ENCODE data around the gene SPOCK2.

SPOCK2 gene

GRCh38 chr10:72050873-72051272, 37.5 kb downstream of the SPOCK2 start:
- no peak for DNase-seq (ENCODE audit: low read depth)
- H3K4me3 ChIP-seq (replicated peaks; ENCODE audit: low read depth, low read length), result no peak overlapping the region

GRCh38 chr10:72049969-72050781, 38.2 kb downstream of the SPOCK2 start:
- DNase-seq (ENCODE audit: low read depth), result no peak
- no peak overlapping the region for H3K4me3 ChIP-seq (replicated peaks; ENCODE audit: low read depth, low read length)
- no peak for TF ChIP-seq CTCF (IDR thresholded peaks at IDR 0.05; ENCODE audit: low read length, missing control alignments)

More at GRCh38 chr10:72050873-72051272, 37.5 kb downstream of the SPOCK2 start:
- no peak for TF ChIP-seq CTCF (IDR thresholded peaks at IDR 0.05; ENCODE audit: low read length, missing control alignments)

GRCh38 chr10:72049472-72049871, 38.9 kb downstream of the SPOCK2 start:
- TF ChIP-seq CTCF (IDR thresholded peaks at IDR 0.05; ENCODE audit: low read length, missing control alignments), result no peak
- no peak overlapping the region for H3K4me3 ChIP-seq (replicated peaks; ENCODE audit: low read depth, low read length)
- DNase-seq (ENCODE audit: low read depth), result no peak

- TF ChIP-seq CTCF (IDR thresholded peaks at IDR 0.05; ENCODE audit: low read length, missing control alignments), result peak; percentile 100
These were observed 39.8 kb downstream of the SPOCK2 start for GRCh38 chr10:72048450-72049124.

GRCh38 chr10:72045586-72045985, 42.8 kb downstream of the SPOCK2 start:
- H3K4me3 ChIP-seq (replicated peaks; ENCODE audit: low read depth, low read length), result no peak overlapping the region
- no peak for TF ChIP-seq CTCF (IDR thresholded peaks at IDR 0.05; ENCODE audit: low read length, missing control alignments)
- no peak for DNase-seq (ENCODE audit: low read depth)

More at GRCh38 chr10:72048450-72049124, 39.8 kb downstream of the SPOCK2 start:
- peak; percentile 96 for DNase-seq (ENCODE audit: low read depth)
- H3K4me3 ChIP-seq (replicated peaks; ENCODE audit: low read depth, low read length), result no peak overlapping the region

GRCh38 chr10:72044417-72045041, 43.8 kb downstream of the SPOCK2 start:
- H3K4me3 ChIP-seq (replicated peaks; ENCODE audit: low read depth, low read length), result no peak overlapping the region
- TF ChIP-seq CTCF (IDR thresholded peaks at IDR 0.05; ENCODE audit: low read length, missing control alignments), result peak; percentile 23
- DNase-seq (ENCODE audit: low read depth), result no peak

All from fibroblast of pulmonary artery (primary cell).